ENCODE results near the gene ZNF578.
"Not testable (repeated sequence)": the region's sequence is repeated elsewhere in the genome, so short reads cannot be mapped to it uniquely, and the experiment has no call there.

DNA sequence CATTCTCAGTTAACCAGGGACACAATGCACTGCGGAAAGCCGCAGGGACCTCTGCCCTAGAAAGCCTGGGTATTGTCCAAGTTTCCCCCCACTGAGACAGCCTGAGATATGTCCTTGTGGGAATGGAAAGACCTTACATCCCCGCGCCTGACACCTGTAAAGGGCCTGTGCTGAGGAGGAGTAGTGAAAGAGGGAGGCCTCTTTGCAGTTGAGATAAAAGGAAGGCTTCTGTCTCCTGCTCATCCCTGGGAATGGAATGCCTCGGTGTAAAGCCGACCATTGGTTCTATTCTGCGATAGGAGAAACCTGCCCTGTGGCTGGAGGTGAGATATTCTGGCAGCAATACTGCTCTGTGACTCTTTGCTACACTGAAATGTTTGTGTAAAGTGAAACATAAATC is 65.8 kb downstream of the ZNF578 start:
- TF ChIP-seq, protein P1, sequence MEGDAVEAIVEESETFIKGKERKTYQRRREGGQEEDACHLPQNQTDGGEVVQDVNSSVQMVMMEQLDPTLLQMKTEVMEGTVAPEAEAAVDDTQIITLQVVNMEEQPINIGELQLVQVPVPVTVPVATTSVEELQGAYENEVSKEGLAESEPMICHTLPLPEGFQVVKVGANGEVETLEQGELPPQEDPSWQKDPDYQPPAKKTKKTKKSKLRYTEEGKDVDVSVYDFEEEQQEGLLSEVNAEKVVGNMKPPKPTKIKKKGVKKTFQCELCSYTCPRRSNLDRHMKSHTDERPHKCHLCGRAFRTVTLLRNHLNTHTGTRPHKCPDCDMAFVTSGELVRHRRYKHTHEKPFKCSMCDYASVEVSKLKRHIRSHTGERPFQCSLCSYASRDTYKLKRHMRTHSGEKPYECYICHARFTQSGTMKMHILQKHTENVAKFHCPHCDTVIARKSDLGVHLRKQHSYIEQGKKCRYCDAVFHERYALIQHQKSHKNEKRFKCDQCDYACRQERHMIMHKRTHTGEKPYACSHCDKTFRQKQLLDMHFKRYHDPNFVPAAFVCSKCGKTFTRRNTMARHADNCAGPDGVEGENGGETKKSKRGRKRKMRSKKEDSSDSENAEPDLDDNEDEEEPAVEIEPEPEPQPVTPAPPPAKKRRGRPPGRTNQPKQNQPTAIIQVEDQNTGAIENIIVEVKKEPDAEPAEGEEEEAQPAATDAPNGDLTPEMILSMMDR (IDR thresholded peaks at IDR 0.05; ENCODE audit: low read length), result not testable (repeated sequence)
- TF ChIP-seq EZH2 (IDR thresholded peaks at IDR 0.05; ENCODE audit: borderline replicate concordance, low read length), result not testable (repeated sequence)
